ENCODE measurements around the gene RPS6KB2.

- TF ChIP-seq CTCF (IDR thresholded peaks at IDR 0.05) (no peak), EZH2 (IDR thresholded peaks at IDR 0.05; ENCODE audit: borderline replicate concordance, insufficient read depth, low read depth, low read length, poor library complexity, severe bottlenecking) (no peak)
Measured at GRCh38 chr11:67395555-67396258, 32.6 kb upstream of the RPS6KB2 start.
